Astrocyte (in vitro differentiated cells and primary cell): ENCODE data around the gene CDX1. TPM values are rescaled to one million over a fixed set of nuclear protein-coding genes. Genes with fewer than 3 reads are reported as not detected.

Source experiments
- DNase-seq: peaks from one replicate; pipeline ENCODE4 v3.0.0-alpha.2; 2010; ENCODE audit warnings: low read depth
- FAIRE-seq: peaks from 2 replicates; lab custom pipeline; 2011; peaks lifted over from hg19 to GRCh38; lab: Jason Lieb, UNC
- H2AFZ ChIP-seq: 2 replicates; pipeline ENCODE4 v1.6.0; 2012; ENCODE audit warnings: low read depth, low read length, inconsistent platforms
- H3K27ac ChIP-seq: 2 replicates; pipeline ENCODE4 v1.5.1; 2011; ENCODE audit warnings: low read depth, low read length, inconsistent platforms
- H3K27me3 ChIP-seq: 2 replicates; pipeline ENCODE4 v1.6.0; 2011; ENCODE audit warnings: low read length, inconsistent platforms; ENCODE audit not compliant: insufficient read depth
- H3K36me3 ChIP-seq: 2 replicates; pipeline ENCODE4 v1.5.1; 2011; ENCODE audit warnings: low read length, inconsistent platforms; ENCODE audit not compliant: insufficient read depth
- H3K4me1 ChIP-seq: 2 replicates; pipeline ENCODE4 v1.5.1; 2011; ENCODE audit warnings: low read length, inconsistent platforms; ENCODE audit not compliant: insufficient read depth
- H3K4me2 ChIP-seq: 2 replicates; pipeline ENCODE4 v1.6.0; 2012; ENCODE audit warnings: low read length, inconsistent platforms
- H3K4me3 ChIP-seq: 2 replicates; pipeline ENCODE4 v1.5.1; 2011; ENCODE audit warnings: low read depth, mild to moderate bottlenecking, low read length, inconsistent platforms; ENCODE audit not compliant: insufficient read depth
- H3K79me2 ChIP-seq: 2 replicates; pipeline ENCODE4 v1.6.0; 2012; ENCODE audit warnings: mild to moderate bottlenecking, low read length, inconsistent platforms; ENCODE audit not compliant: insufficient read depth
- H3K9ac ChIP-seq: 2 replicates; pipeline ENCODE4 v1.6.0; 2012; ENCODE audit warnings: mild to moderate bottlenecking, low read length, inconsistent platforms
- H3K9me3 ChIP-seq: 2 replicates; pipeline ENCODE4 v1.5.1; 2012; ENCODE audit warnings: low read depth, mild to moderate bottlenecking, low read length, inconsistent platforms; ENCODE audit not compliant: insufficient read depth
- H4K20me1 ChIP-seq: 2 replicates; pipeline ENCODE4 v1.6.0; 2012; ENCODE audit warnings: low read length, inconsistent platforms; ENCODE audit not compliant: insufficient read depth
- H3K27ac Mint-ChIP-seq: one replicate; pipeline ENCODE4 v1.8.0; 2021; ENCODE audit warnings: mild to moderate bottlenecking, mixed read lengths; ENCODE audit not compliant: unreplicated experiment
- H3K27me3 Mint-ChIP-seq: one replicate; pipeline ENCODE4 v1.8.0; 2021; ENCODE audit warnings: low read depth, mixed read lengths; ENCODE audit not compliant: unreplicated experiment
- H3K36me3 Mint-ChIP-seq: one replicate; pipeline ENCODE4 v1.8.0; 2021; ENCODE audit warnings: low read depth, mixed read lengths; ENCODE audit not compliant: unreplicated experiment
- H3K4me1 Mint-ChIP-seq: one replicate; pipeline ENCODE4 v1.8.0; 2021; ENCODE audit warnings: low read depth, mixed read lengths; ENCODE audit not compliant: unreplicated experiment
- H3K4me3 Mint-ChIP-seq: one replicate; pipeline ENCODE4 v1.8.0; 2021; ENCODE audit warnings: mild to moderate bottlenecking, moderate library complexity, mixed read lengths; ENCODE audit not compliant: unreplicated experiment
- H3K9me3 Mint-ChIP-seq: one replicate; pipeline ENCODE4 v1.8.0; 2021; ENCODE audit warnings: mild to moderate bottlenecking, mixed read lengths; ENCODE audit not compliant: unreplicated experiment
- EZH2 ChIP-seq: IDR thresholded peaks from 2 replicates; pipeline ENCODE4 v1.6.1; 2012; ENCODE audit warnings: mild to moderate bottlenecking, low read length, inconsistent platforms; ENCODE audit not compliant: insufficient read depth
- total RNA-seq: library from RNA; stranded (reverse); gene quantifications from 2 replicates; pipeline ENCODE4 v1.2.1, GENCODE V29; 2021
- TF ChIP-seq, protein P1 (sequence below): IDR thresholded peaks from 2 replicates; pipeline ENCODE4 v1.5.1; 2011; ENCODE audit warnings: low read depth, mild to moderate bottlenecking, inconsistent platforms, low read length, moderate library complexity; ENCODE audit not compliant: insufficient read depth

Gene CDX1
- total RNA-seq, 1 donor from 2014 or later: not detected

- H3K4me2 ChIP-seq: peak overlapping the region; percentile 82
- no peak for DNase-seq
- peak overlapping the region; percentile 99 for H3K27ac ChIP-seq
- peak overlapping the region; percentile 90 for H3K9ac ChIP-seq
- Mint-ChIP-seq H3K9me3 (no peaks in the 10 kb centered on the region), H3K27ac (peak overlapping the region; percentile 98), H3K4me1 (peaks cover 70% of the 10 kb centered on the region), H3K36me3 (no peaks in the 10 kb centered on the region), H3K27me3 (no peaks in the 10 kb centered on the region), H3K4me3 (no peak overlapping the region)
- peaks cover 4% of the 10 kb centered on the region for H3K36me3 ChIP-seq
- no peak for TF ChIP-seq EZH2
- TF ChIP-seq, protein P1, sequence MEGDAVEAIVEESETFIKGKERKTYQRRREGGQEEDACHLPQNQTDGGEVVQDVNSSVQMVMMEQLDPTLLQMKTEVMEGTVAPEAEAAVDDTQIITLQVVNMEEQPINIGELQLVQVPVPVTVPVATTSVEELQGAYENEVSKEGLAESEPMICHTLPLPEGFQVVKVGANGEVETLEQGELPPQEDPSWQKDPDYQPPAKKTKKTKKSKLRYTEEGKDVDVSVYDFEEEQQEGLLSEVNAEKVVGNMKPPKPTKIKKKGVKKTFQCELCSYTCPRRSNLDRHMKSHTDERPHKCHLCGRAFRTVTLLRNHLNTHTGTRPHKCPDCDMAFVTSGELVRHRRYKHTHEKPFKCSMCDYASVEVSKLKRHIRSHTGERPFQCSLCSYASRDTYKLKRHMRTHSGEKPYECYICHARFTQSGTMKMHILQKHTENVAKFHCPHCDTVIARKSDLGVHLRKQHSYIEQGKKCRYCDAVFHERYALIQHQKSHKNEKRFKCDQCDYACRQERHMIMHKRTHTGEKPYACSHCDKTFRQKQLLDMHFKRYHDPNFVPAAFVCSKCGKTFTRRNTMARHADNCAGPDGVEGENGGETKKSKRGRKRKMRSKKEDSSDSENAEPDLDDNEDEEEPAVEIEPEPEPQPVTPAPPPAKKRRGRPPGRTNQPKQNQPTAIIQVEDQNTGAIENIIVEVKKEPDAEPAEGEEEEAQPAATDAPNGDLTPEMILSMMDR: no peak
- FAIRE-seq: no peak
- H2AFZ ChIP-seq: no peak overlapping the region
- H4K20me1 ChIP-seq: no peaks in the 10 kb centered on the region
- peaks cover 87% of the 10 kb centered on the region for H3K4me1 ChIP-seq
- no peak overlapping the region for H3K4me3 ChIP-seq
- no peaks in the 10 kb centered on the region for H3K27me3 ChIP-seq
- H3K9me3 ChIP-seq: no peaks in the 10 kb centered on the region
- peaks cover 52% of the 10 kb centered on the region for H3K79me2 ChIP-seq
Measured at GRCh38 chr5:150142185-150142958, 24.2 kb upstream of the CDX1 start.

DNA sequence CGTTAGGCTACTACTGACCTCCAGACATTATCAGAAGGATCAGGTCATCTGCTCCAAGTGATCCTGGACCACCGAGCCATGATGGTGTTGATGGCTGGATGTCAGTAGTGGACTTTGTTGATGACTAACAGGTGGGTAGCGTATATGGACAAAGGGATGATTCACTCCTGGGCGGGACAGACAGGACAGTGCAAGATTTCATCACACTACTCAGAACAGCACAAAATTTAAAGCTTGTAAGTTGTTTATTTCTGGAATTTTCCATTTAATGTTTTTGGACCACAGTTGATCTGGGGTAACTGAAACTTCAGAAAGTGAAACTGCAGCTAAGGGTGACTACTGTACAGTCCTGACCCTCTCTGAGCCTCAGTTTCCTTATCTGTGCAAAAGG lies 23.6 kb upstream of the CDX1 start:
- Histone ChIP-seq H3K4me3 (no peak overlapping the region), H3K9ac (peak overlapping the region; percentile 84), H3K9me3 (no peaks in the 10 kb centered on the region), H4K20me1 (no peaks in the 10 kb centered on the region), H3K36me3 (peaks cover 4% of the 10 kb centered on the region), H3K27ac (peak overlapping the region; percentile 99), H3K79me2 (peaks cover 57% of the 10 kb centered on the region), H2AFZ (no peak overlapping the region), H3K27me3 (no peaks in the 10 kb centered on the region), H3K4me2 (peak overlapping the region; percentile 74), H3K4me1 (peaks cover 81% of the 10 kb centered on the region)
- peak; percentile 93 for DNase-seq
- Mint-ChIP-seq H3K27ac (peak overlapping the region; percentile 98), H3K27me3 (no peaks in the 10 kb centered on the region), H3K4me1 (peaks cover 64% of the 10 kb centered on the region), H3K4me3 (peak overlapping the region; percentile 17), H3K9me3 (no peaks in the 10 kb centered on the region), H3K36me3 (peaks cover 3% of the 10 kb centered on the region)
- FAIRE-seq: peak; percentile 93
- no peak for TF ChIP-seq EZH2
- TF ChIP-seq, protein P1: no peak
